ENCODE results near the gene HERC2. TPM values are rescaled to one million over a fixed set of nuclear protein-coding genes. Genes with fewer than 3 reads are reported as not detected.
"Not testable (repeated sequence)": the region's sequence is repeated elsewhere in the genome, so short reads cannot be mapped to it uniquely, and the experiment has no call there.

Gene HERC2
- polyA plus RNA-seq, 1 of the 3 experiments (the other 2 are of a cell fraction), result 22.3 TPM

GRCh38 chr15:28140062-28140461 lies 181.9 kb downstream of the HERC2 start (continued):
- TF ChIP-seq, protein P1, sequence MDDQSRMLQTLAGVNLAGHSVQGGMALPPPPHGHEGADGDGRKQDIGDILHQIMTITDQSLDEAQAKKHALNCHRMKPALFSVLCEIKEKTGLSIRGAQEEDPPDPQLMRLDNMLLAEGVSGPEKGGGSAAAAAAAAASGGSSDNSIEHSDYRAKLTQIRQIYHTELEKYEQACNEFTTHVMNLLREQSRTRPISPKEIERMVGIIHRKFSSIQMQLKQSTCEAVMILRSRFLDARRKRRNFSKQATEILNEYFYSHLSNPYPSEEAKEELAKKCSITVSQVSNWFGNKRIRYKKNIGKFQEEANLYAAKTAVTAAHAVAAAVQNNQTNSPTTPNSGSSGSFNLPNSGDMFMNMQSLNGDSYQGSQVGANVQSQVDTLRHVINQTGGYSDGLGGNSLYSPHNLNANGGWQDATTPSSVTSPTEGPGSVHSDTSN (IDR thresholded peaks at IDR 0.05), result no peak
- no peak for TF ChIP-seq FOXM1 (IDR thresholded peaks at IDR 0.05; ENCODE audit: low read depth)

GRCh38 chr15:28137408-28138039 lies 184.5 kb downstream of the HERC2 start:
- H3K4me2 ChIP-seq; H3K27ac ChIP-seq (ENCODE audit: low read depth in 2 of 2, low read length in 1 of 2); H3K4me3 ChIP-seq (ENCODE audit: low read depth in 2 of 2, low read length in 1 of 2); H3K9me3 ChIP-seq; H2AFZ ChIP-seq (ENCODE audit: low read depth); POLR2A ChIA-PET; DNase-seq; H3K79me2 ChIP-seq (ENCODE audit: insufficient read depth); H3K9ac ChIP-seq; H3K9me2 ChIP-seq; H3K27me3 ChIP-seq (ENCODE audit: insufficient read depth); H4K20me1 ChIP-seq (ENCODE audit: insufficient read depth): not testable (repeated sequence)
- Histone ChIP-seq H3F3A (replicated peaks; ENCODE audit: insufficient read depth) (peaks cover 21% of the 10 kb centered on the region), H3K36me3 (replicated peaks in 1 of 2; ENCODE audit: control insufficient read depth in 1 of 2, insufficient read depth in 2 of 2, low read length in 1 of 2) (peaks cover 26 to 32% of the 10 kb centered on the region in 2 experiments), H3K4me1 (ENCODE audit: control insufficient read depth in 1 of 2, insufficient read depth in 2 of 2, low read depth in 1 of 2, low read length in 1 of 2) (peaks cover 0 to 10% of the 10 kb centered on the region in 2 experiments; a peak in 3 of 4 replicates)
- CTCF ChIA-PET, result interaction anchor here (4.1 kb wide), 1 partner anchor 12 kb away, joined by 23 read pairs; no protein-coding TSS in a partner anchor
- WGBS (ENCODE audit: low lambda C conversion rate), result 86% methylated on average over 9 of the region's 9 CpGs

- DNase-seq; H3K9me2 ChIP-seq; H3K79me2 ChIP-seq (ENCODE audit: insufficient read depth); POLR2A ChIA-PET; H3K27ac ChIP-seq (ENCODE audit: low read depth in 2 of 2, low read length in 1 of 2); H3K9ac ChIP-seq; H3K27me3 ChIP-seq (ENCODE audit: insufficient read depth); H4K20me1 ChIP-seq (ENCODE audit: insufficient read depth); H3K4me3 ChIP-seq (ENCODE audit: low read depth in 2 of 2, low read length in 1 of 2); H3K9me3 ChIP-seq; H2AFZ ChIP-seq (ENCODE audit: low read depth); H3K4me2 ChIP-seq: not testable (repeated sequence)
- WGBS (ENCODE audit: low lambda C conversion rate), result 93% methylated on average over 5 of the region's 6 CpGs
- Histone ChIP-seq H3K4me1 (ENCODE audit: control insufficient read depth in 1 of 2, insufficient read depth in 2 of 2, low read depth in 1 of 2, low read length in 1 of 2) (peaks cover 0 to 18% of the 10 kb centered on the region in 2 experiments), H3F3A (replicated peaks; ENCODE audit: insufficient read depth) (peaks cover 33% of the 10 kb centered on the region), H3K36me3 (replicated peaks in 1 of 2; ENCODE audit: control insufficient read depth in 1 of 2, insufficient read depth in 2 of 2, low read length in 1 of 2) (peaks cover 22 to 34% of the 10 kb centered on the region in 2 experiments)
- CTCF ChIA-PET, result interaction anchor here (4.1 kb wide), 1 partner anchor 10 kb away, joined by 23 read pairs; no protein-coding TSS in a partner anchor
Observed at GRCh38 chr15:28136236-28136904, 185.6 kb downstream of the HERC2 start.

GRCh38 chr15:28133281-28133680 lies 188.7 kb downstream of the HERC2 start:
- ChIA-PET POLR2A (no interaction called here), CTCF (interaction anchor here (1.6 to 1.9 kb wide), 2 partner anchors 7 to 10 kb away, joined by 5 to 6 read pairs; no protein-coding TSS in a partner anchor)
- peaks cover 0 to 18% of the 10 kb centered on the region in 2 experiments for H3K4me1 ChIP-seq (ENCODE audit: control insufficient read depth in 1 of 2, insufficient read depth in 2 of 2, low read depth in 1 of 2, low read length in 1 of 2)
- peak overlapping the region in 1 of 2 experiments; percentile 88; a peak in 2 of 4 replicates for H3K27ac ChIP-seq (ENCODE audit: low read depth in 2 of 2, low read length in 1 of 2)
- no peaks in the 10 kb centered on the region for H3K9me3 ChIP-seq
- no peak for DNase-seq
- no peaks in the 10 kb centered on the region for H3K27me3 ChIP-seq (ENCODE audit: insufficient read depth)
- TF ChIP-seq EP300 (IDR thresholded peaks at IDR 0.05; ENCODE audit: borderline replicate concordance in 1 of 2, low read depth in 1 of 2, low read length in 1 of 2) (0 out of 4 replicates have a peak, but pooled peaks of 1 of the 2 experiments have one; percentile 19), CTCF (IDR thresholded peaks at IDR 0.05) (no peak), FOSL2 (IDR thresholded peaks at IDR 0.05; ENCODE audit: borderline replicate concordance, low read depth) (peak; percentile 36; the same call in 1 of the 2 replicates), JUND (IDR thresholded peaks at IDR 0.05) (peak; percentile 41; the same call in 1 of the 2 replicates), USF2 (IDR thresholded peaks at IDR 0.05; ENCODE audit: borderline replicate concordance, low read depth, low read length) (no peak), RXRA (IDR thresholded peaks at IDR 0.05; ENCODE audit: borderline replicate concordance, low read depth) (no peak)
- TF ChIP-seq, protein P1 (IDR thresholded peaks at IDR 0.05), result peak; percentile 9; the same call in 1 of the 2 replicates
- H3K4me3 ChIP-seq (ENCODE audit: low read depth in 2 of 2, low read length in 1 of 2), result no peak overlapping the region
- H3K9ac ChIP-seq, result peak overlapping the region; percentile 29; the same call in 1 of the 2 replicates
- peaks cover 33% of the 10 kb centered on the region for H3F3A ChIP-seq (replicated peaks; ENCODE audit: insufficient read depth)
- no peaks in the 10 kb centered on the region for H3K79me2 ChIP-seq (ENCODE audit: insufficient read depth)
- H2AFZ ChIP-seq (ENCODE audit: low read depth), result no peak overlapping the region
- H3K36me3 ChIP-seq (replicated peaks in 1 of 2; ENCODE audit: control insufficient read depth in 1 of 2, insufficient read depth in 2 of 2, low read length in 1 of 2), result peaks cover 9 to 44% of the 10 kb centered on the region in 2 experiments
- no peaks in the 10 kb centered on the region for H3K9me2 ChIP-seq
- 0 out of 2 replicates have a peak, but pooled peaks cover 4% of the 10 kb centered on the region for H4K20me1 ChIP-seq (ENCODE audit: insufficient read depth)
- peak overlapping the region; percentile 67 for H3K4me2 ChIP-seq

Data from SK-N-SH (cell line).